ENCODE results near the gene TEX54. TPM values are rescaled to one million over a fixed set of nuclear protein-coding genes. Genes with fewer than 3 reads are reported as not detected.
A peak's percentile ranks its signal among the peaks of the same experiment; 100 is the strongest.

Gene TEX54
- total and polyA plus RNA-seq, 2 of the 13 experiments (the other 11 are each of a cell fraction or from before 2014, with no cell fraction given) = not detected

GRCh38 chr11:62791501-62792201 lies 41.0 kb downstream of the TEX54 start, which contains the start of gene TMEM223 (continued):
- TF ChIP-seq CSRNP1 (CRISPR knock-in tag; IDR thresholded peaks at IDR 0.05) (peak; percentile 91; the same call in 1 of the 2 replicates), REL (CRISPR knock-in tag; conservative IDR thresholded peaks at IDR 0.05) (no peak), ZHX2 (IDR thresholded peaks at IDR 0.05; ENCODE audit: low read depth) (peak; percentile 71), ZHX2 (CRISPR knock-in tag; IDR thresholded peaks at IDR 0.05; ENCODE audit: borderline replicate concordance) (no peak), TBP (CRISPR knock-in tag; IDR thresholded peaks at IDR 0.05) (no peak), ZNF3 (CRISPR knock-in tag; IDR thresholded peaks at IDR 0.05) (no peak), ZNF232 (CRISPR knock-in tag; IDR thresholded peaks at IDR 0.05; ENCODE audit: borderline replicate concordance) (0 out of 2 replicates have a peak, but pooled peaks have one; percentile 9), ZNF512B (CRISPR knock-in tag; IDR thresholded peaks at IDR 0.05; ENCODE audit: borderline replicate concordance) (no peak), IKZF4 (CRISPR knock-in tag; IDR thresholded peaks at IDR 0.05; ENCODE audit: borderline replicate concordance, low read depth, not compliant biosample characterization) (peak; percentile 93), NFAT5 (CRISPR knock-in tag; IDR thresholded peaks at IDR 0.05) (no peak), JUN (CRISPR knock-in tag; IDR thresholded peaks at IDR 0.05) (no peak), PLRG1 (conservative IDR thresholded peaks at IDR 0.05) (no peak), SUZ12 (IDR thresholded peaks at IDR 0.05; ENCODE audit: low read depth, low read length) (no peak)
